ENCODE measurements around the gene PLCD3.

DNA sequence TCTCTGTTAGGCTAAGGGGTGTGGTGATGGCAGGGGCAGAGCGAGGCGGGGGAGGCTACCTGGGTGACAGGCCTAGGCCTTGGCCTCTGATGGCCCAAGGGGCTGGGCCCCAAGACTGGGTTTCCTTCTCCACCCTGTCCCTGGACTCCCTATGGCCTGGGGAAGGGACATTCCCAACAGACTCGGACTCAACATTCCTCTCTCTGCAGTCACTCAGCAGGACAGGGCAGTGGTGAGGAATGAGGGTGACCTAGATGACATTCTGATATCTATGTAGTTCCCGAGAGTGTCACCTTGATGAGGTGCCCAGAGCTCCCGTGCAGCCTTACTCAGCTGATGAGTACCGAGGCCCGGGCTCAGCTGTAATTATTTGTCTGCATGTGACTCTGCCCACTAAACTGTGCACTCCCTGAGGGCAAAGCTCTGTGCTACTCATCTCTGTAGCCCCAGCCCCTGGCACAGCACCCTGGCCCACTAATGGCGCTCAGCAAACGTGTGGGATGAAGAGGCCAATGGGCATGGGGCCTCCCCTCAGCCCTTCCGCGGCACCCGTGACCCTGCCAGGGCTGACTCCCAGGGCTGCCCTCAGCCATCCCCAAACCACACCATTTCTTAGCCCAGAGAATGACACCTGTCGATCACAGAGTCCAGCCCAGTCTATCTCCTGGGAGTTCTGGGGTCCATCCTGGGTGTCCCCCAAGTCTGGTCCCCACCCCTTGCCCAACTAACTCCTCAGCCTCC, 2.2 kb downstream of the PLCD3 start:
- TF ChIP-seq CTCF (IDR thresholded peaks at IDR 0.05 in 4 of 5, conservative IDR thresholded peaks at IDR 0.05 in 1 of 5) (no peak), POLR2A (IDR thresholded peaks at IDR 0.05) (no peak)

All from gastrocnemius medialis (tissue), 4 donors.